HCT116 (cell line): ENCODE data around the gene QRICH1. TPM values are rescaled to one million over a fixed set of nuclear protein-coding genes. Genes with fewer than 3 reads are reported as not detected.

Experiments used
- ATAC-seq: fragments of 200-7000 bp; cut with Tn5 transposase; 2 replicates; pipeline ENCODE4 v1.9.1; 2020; ENCODE audit warnings: mild to moderate bottlenecking, moderate library complexity
- BruUV-seq: library from RNA; stranded (reverse); fragments of 400-500 nt; replicated peaks from 2 replicates; lab custom pipeline; 2021; lab: Mats Ljungman, UMichigan
- CTCF ChIA-PET: fragments of 300-600 bp; sonication (Branson Sonifier 250); formaldehyde crosslinking; loops from one replicate; lab custom pipeline; 2021; ENCODE audit warnings: antibody characterized with exemption; lab: Charles Lee
- POLR2A ChIA-PET: fragments of 300-600, 350-600 bp; sonication (Branson Sonifier 250); formaldehyde crosslinking; loops from one replicate; lab custom pipeline; 2021; ENCODE audit warnings: antibody characterized with exemption; lab: Charles Lee
- RAD21 ChIA-PET, 2 experiments: fragments of 300-600 bp; sonication (Branson Sonifier 250); formaldehyde crosslinking; loops; one replicate each; lab custom pipeline; 2023; ENCODE audit warnings: low total read pairs in 2 of 2; ENCODE audit not compliant: uncharacterized antibody in 2 of 2, unreplicated experiment in 2 of 2, low non-redundant PET in 1 of 2; lab: Charles Lee
- DNase-seq: peaks from one replicate; pipeline ENCODE4 v3.0.0-alpha.2; 2010; ENCODE audit warnings: low read depth, low spot score
- H2AFZ ChIP-seq: fragments of 200-600 bp; shearing (Covaris generic), sonication (generic); 2 replicates; pipeline ENCODE4 v1.6.1; 2017; ENCODE audit warnings: low read depth, mixed run types, mixed read lengths, antibody characterized with exemption, low read length; ENCODE audit not compliant: poor library complexity, severe bottlenecking
- H3K27ac ChIP-seq: 2 replicates; pipeline ENCODE4 v1.5.1; 2012; ENCODE audit warnings: low read depth, low read length
- H3K27me3 ChIP-seq: fragments of 200-600 bp; sonication (generic); 2 replicates; pipeline ENCODE4 v1.6.1; 2016; ENCODE audit warnings: mixed run types, low read length, mixed read lengths; ENCODE audit not compliant: insufficient read depth
- H3K36me3 ChIP-seq, 2 experiments: fragments of 200-500 bp in 1 of 2; fragments of 200-600 bp in 1 of 2; sonication (Bioruptor generic) in 1 of 2; sonication (generic) in 1 of 2; 2 replicates each; pipeline versions ENCODE4 v1.5.1 to v1.6.1; 2014 to 2016; ENCODE audit warnings: low read length in 2 of 2, inconsistent platforms in 1 of 2, mixed read lengths in 1 of 2, mixed run types in 1 of 2; ENCODE audit not compliant: insufficient read depth in 2 of 2, control insufficient read depth in 1 of 2
- H3K4me1 ChIP-seq, 2 experiments: fragments of 200-600 bp in 1 of 2; sonication (generic) in 1 of 2; 2 replicates each; pipeline versions ENCODE4 v1.5.1 to v1.6.1; 2012 to 2017; ENCODE audit warnings: low read length in 2 of 2, inconsistent platforms in 1 of 2, mild to moderate bottlenecking in 1 of 2, mixed read lengths in 1 of 2, mixed run types in 1 of 2, moderate library complexity in 1 of 2; ENCODE audit not compliant: insufficient read depth in 2 of 2, control insufficient read depth in 1 of 2
- H3K4me2 ChIP-seq: fragments of 200-600 bp; sonication (generic); 2 replicates; pipeline ENCODE4 v1.6.1; 2017; ENCODE audit warnings: mixed run types, low read length, mixed read lengths
- H3K4me3 ChIP-seq, 2 experiments: fragments of 200-600 bp in 1 of 2; sonication (generic) in 1 of 2; replicated peaks in 1 of 2; 2 replicates each; pipeline ENCODE4 v1.5.1; 2011 to 2016; ENCODE audit warnings: low read length in 2 of 2, control low read depth in 1 of 2, low read depth in 1 of 2, mild to moderate bottlenecking in 1 of 2, mixed read lengths in 1 of 2, mixed run types in 1 of 2
- H3K79me2 ChIP-seq: fragments of 200-600 bp; sonication (generic); 2 replicates; pipeline ENCODE4 v1.6.1; 2017; ENCODE audit warnings: mild to moderate bottlenecking, mixed run types, low read length, moderate library complexity, mixed read lengths; ENCODE audit not compliant: insufficient read depth
- H3K9ac ChIP-seq: fragments of 200-600 bp; sonication (generic); 2 replicates; pipeline ENCODE4 v1.6.1; 2016; ENCODE audit warnings: low read length, mixed read lengths
- H3K9me2 ChIP-seq: fragments of 200-600 bp; sonication (generic), shearing (Covaris generic); 2 replicates; pipeline ENCODE4 v1.6.1; 2017; ENCODE audit warnings: mixed run types, mild to moderate bottlenecking, moderate library complexity; ENCODE audit not compliant: insufficient read depth
- H3K9me3 ChIP-seq, 2 experiments: fragments of 200-500 bp in 1 of 2; fragments of 200-600 bp in 1 of 2; sonication (Bioruptor generic) in 1 of 2; sonication (generic) in 1 of 2; 2 replicates each; pipeline ENCODE4 v1.6.1; 2014 to 2017; ENCODE audit warnings: low read length in 2 of 2, mixed read lengths in 2 of 2, inconsistent platforms in 1 of 2, low read depth in 1 of 2, mild to moderate bottlenecking in 1 of 2, mixed run types in 1 of 2, moderate library complexity in 1 of 2; ENCODE audit not compliant: control insufficient read depth in 1 of 2, insufficient read depth in 1 of 2
- H4K20me1 ChIP-seq: fragments of 200-600 bp; sonication (generic), shearing (Covaris generic); 2 replicates; pipeline ENCODE4 v1.6.1; 2017; ENCODE audit warnings: mixed run types, mild to moderate bottlenecking, moderate library complexity; ENCODE audit not compliant: insufficient read depth
- CBX3 ChIP-seq: IDR thresholded peaks from 2 replicates; pipeline ENCODE4 v1.6.1; 2012; ENCODE audit warnings: low read depth
- EGR1 ChIP-seq: IDR thresholded peaks from 2 replicates; pipeline ENCODE4 v1.6.1; 2012; ENCODE audit warnings: low read depth
- EZH2 ChIP-seq: fragments of 200-600 bp; sonication (generic); IDR thresholded peaks from 2 replicates; pipeline ENCODE4 v1.6.1; 2017; ENCODE audit warnings: antibody characterized with exemption, mixed run types
- EZH2phosphoT487 ChIP-seq: fragments of 200-600 bp; IDR thresholded peaks from 2 replicates; pipeline ENCODE4 v1.6.1; 2018; ENCODE audit warnings: antibody characterized with exemption, borderline replicate concordance
- JUND ChIP-seq: IDR thresholded peaks from 2 replicates; pipeline ENCODE4 v1.6.1; 2012
- POLR2A ChIP-seq: IDR thresholded peaks from 2 replicates; pipeline ENCODE4 v1.7.0; 2011; ENCODE audit warnings: borderline replicate concordance; ENCODE audit not compliant: insufficient read depth, insufficient read length; ENCODE audit errors: extremely low read depth
- RAD21 ChIP-seq: IDR thresholded peaks from 2 replicates; pipeline ENCODE4 v1.6.1; 2012; ENCODE audit warnings: low read depth, mild to moderate bottlenecking
- SP1 ChIP-seq: IDR thresholded peaks from 2 replicates; pipeline ENCODE4 v1.6.1; 2012; ENCODE audit warnings: low read depth
- SRF ChIP-seq: IDR thresholded peaks from 2 replicates; pipeline ENCODE4 v1.6.1; 2012; ENCODE audit warnings: low read depth
- ZFX ChIP-seq: fragments of 450-650 bp; IDR thresholded peaks from 2 replicates; pipeline ENCODE4 v1.6.1; 2017
- ZNF274 ChIP-seq: fragments of 200-500 bp; sonication (Bioruptor generic); IDR thresholded peaks from 2 replicates; pipeline ENCODE4 v1.6.1; 2014; ENCODE audit warnings: mild to moderate bottlenecking, low read depth, low read length, inconsistent platforms
- intact Hi-C: fragments of 100-400 bp; cut with micrococcal nuclease; formaldehyde crosslinking; loops from 2 replicates; pipeline ENCODE4 v1.10.0; 2022
- total RNA-seq: library from RNA; stranded (reverse); gene quantifications from one replicate; pipeline ENCODE4 v1.2.1, GENCODE V29; 2021; ENCODE audit not compliant: unreplicated experiment
- TF ChIP-seq, protein P1 (sequence below), 3 experiments: fragments of 200-600 bp in 1 of 3; sonication (generic) in 1 of 3; IDR thresholded peaks in 2 of 3; conservative IDR thresholded peaks in 1 of 3; 2 replicates each; pipeline ENCODE4 v1.5.1; 2012 to 2017; ENCODE audit warnings: low read depth in 2 of 3, low read length in 2 of 3, antibody characterized with exemption in 1 of 3, borderline replicate concordance in 1 of 3, control low read depth in 1 of 3, mild to moderate bottlenecking in 1 of 3, mixed read lengths in 1 of 3, mixed run types in 1 of 3, moderate library complexity in 1 of 3; ENCODE audit not compliant: insufficient read depth in 1 of 3
- TF ChIP-seq, protein P2 (sequence below): IDR thresholded peaks from 2 replicates; pipeline ENCODE4 v1.6.1; 2012
- TF ChIP-seq, protein P3 (sequence below): IDR thresholded peaks from 2 replicates; pipeline ENCODE4 v1.6.1; 2012; ENCODE audit warnings: low read depth

The QRICH1 gene
- total RNA-seq, 1 experiment from 2014 or later: 105 TPM

DNA sequence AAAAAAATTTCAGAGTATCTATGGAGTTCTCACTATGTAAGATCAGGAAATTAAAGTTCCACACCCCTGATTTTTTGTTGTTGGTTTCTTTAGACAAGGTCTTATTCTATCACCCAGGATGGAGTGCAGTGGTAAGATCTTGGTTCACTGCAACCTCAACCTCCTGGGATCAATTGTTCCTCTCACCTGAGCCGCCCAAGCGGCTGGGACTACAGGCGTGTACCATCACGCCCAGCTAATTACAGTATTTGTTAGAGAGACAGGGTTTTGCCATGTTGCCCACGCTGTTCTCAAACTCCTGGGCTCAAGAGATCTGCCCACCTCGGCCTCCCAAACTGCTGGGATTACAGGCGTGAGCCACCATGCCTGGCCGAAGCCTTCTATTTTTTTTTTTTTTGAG is 12.4 kb downstream of the QRICH1 start:
- POLR2A ChIA-PET: no interaction called here
- ATAC-seq (no peak), DNase-seq (no peak)
- Histone ChIP-seq H3K4me1 (no peaks in the 10 kb centered on the region), H3K4me2 (no peak overlapping the region), H3K27ac (no peak overlapping the region), H3K4me3 (no peak overlapping the region), H3K36me3 (peaks cover 5 to 12% of the 10 kb centered on the region in 2 experiments; a peak in 3 of 4 replicates), H4K20me1 (peaks cover 6% of the 10 kb centered on the region; the same call in 1 of the 2 replicates), H3K9me3 (no peaks in the 10 kb centered on the region), H3K9me2 (no peaks in the 10 kb centered on the region), H2AFZ (no peak overlapping the region), H3K79me2 (peaks cover 96% of the 10 kb centered on the region), H3K27me3 (no peaks in the 10 kb centered on the region), H3K9ac (no peak overlapping the region)
- CTCF ChIA-PET: no interaction called here
- RAD21 ChIA-PET: no interaction called here
- no TSS peak for BruUV-seq
- intact Hi-C loops: no loop called here
- no peak for TF ChIP-seq EGR1
- no peak for TF ChIP-seq JUND
- TF ChIP-seq EZH2: no peak
- no peak for TF ChIP-seq ZFX
- TF ChIP-seq, protein P1, sequence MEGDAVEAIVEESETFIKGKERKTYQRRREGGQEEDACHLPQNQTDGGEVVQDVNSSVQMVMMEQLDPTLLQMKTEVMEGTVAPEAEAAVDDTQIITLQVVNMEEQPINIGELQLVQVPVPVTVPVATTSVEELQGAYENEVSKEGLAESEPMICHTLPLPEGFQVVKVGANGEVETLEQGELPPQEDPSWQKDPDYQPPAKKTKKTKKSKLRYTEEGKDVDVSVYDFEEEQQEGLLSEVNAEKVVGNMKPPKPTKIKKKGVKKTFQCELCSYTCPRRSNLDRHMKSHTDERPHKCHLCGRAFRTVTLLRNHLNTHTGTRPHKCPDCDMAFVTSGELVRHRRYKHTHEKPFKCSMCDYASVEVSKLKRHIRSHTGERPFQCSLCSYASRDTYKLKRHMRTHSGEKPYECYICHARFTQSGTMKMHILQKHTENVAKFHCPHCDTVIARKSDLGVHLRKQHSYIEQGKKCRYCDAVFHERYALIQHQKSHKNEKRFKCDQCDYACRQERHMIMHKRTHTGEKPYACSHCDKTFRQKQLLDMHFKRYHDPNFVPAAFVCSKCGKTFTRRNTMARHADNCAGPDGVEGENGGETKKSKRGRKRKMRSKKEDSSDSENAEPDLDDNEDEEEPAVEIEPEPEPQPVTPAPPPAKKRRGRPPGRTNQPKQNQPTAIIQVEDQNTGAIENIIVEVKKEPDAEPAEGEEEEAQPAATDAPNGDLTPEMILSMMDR (IDR thresholded peaks at IDR 0.05 in 2 of 3, conservative IDR thresholded peaks at IDR 0.05 in 1 of 3; ENCODE audit: borderline replicate concordance in 1 of 3, insufficient read depth in 1 of 3, low read depth in 2 of 3, low read length in 2 of 3): no peak
- no peak for TF ChIP-seq POLR2A
- TF ChIP-seq, protein P2, sequence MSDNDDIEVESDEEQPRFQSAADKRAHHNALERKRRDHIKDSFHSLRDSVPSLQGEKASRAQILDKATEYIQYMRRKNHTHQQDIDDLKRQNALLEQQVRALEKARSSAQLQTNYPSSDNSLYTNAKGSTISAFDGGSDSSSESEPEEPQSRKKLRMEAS: no peak
- TF ChIP-seq SRF: no peak

DNA sequence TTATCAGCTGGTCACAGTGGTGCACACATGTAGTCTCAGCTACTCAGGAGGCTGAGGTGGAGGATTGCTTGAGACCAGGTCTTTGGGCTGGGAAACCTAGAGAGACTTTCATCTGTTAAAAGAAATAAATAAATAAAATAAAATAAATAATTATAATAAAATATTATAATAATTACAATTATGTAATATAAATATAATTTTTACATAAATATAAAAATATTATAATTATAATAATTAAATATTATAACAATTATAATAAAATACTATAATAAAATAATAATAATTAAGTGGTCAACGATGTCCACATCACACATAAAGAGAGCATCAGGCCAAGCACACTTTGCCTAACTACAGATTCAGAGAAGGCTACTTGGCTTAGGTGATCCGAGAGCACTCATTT is 14.6 kb downstream of the QRICH1 start:
- Histone ChIP-seq H3K27ac (no peak overlapping the region), H3K36me3 (peaks cover 24 to 27% of the 10 kb centered on the region in 2 experiments; a peak in 3 of 4 replicates), H3K9me2 (no peaks in the 10 kb centered on the region), H4K20me1 (peaks cover 6% of the 10 kb centered on the region; the same call in 1 of the 2 replicates), H3K4me3 (no peak overlapping the region), H2AFZ (no peak overlapping the region), H3K9me3 (no peaks in the 10 kb centered on the region), H3K4me1 (no peaks in the 10 kb centered on the region), H3K27me3 (no peaks in the 10 kb centered on the region), H3K9ac (no peak overlapping the region), H3K79me2 (peaks cover 95% of the 10 kb centered on the region), H3K4me2 (no peak overlapping the region)
- RAD21 ChIA-PET: no interaction called here
- ATAC-seq (no peak), DNase-seq (no peak)
- intact Hi-C loops: no loop called here
- TF ChIP-seq JUND: no peak
- TF ChIP-seq, protein P3, sequence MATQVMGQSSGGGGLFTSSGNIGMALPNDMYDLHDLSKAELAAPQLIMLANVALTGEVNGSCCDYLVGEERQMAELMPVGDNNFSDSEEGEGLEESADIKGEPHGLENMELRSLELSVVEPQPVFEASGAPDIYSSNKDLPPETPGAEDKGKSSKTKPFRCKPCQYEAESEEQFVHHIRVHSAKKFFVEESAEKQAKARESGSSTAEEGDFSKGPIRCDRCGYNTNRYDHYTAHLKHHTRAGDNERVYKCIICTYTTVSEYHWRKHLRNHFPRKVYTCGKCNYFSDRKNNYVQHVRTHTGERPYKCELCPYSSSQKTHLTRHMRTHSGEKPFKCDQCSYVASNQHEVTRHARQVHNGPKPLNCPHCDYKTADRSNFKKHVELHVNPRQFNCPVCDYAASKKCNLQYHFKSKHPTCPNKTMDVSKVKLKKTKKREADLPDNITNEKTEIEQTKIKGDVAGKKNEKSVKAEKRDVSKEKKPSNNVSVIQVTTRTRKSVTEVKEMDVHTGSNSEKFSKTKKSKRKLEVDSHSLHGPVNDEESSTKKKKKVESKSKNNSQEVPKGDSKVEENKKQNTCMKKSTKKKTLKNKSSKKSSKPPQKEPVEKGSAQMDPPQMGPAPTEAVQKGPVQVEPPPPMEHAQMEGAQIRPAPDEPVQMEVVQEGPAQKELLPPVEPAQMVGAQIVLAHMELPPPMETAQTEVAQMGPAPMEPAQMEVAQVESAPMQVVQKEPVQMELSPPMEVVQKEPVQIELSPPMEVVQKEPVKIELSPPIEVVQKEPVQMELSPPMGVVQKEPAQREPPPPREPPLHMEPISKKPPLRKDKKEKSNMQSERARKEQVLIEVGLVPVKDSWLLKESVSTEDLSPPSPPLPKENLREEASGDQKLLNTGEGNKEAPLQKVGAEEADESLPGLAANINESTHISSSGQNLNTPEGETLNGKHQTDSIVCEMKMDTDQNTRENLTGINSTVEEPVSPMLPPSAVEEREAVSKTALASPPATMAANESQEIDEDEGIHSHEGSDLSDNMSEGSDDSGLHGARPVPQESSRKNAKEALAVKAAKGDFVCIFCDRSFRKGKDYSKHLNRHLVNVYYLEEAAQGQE: no peak
- TF ChIP-seq EZH2phosphoT487: no peak
- no peak for TF ChIP-seq ZNF274
- TF ChIP-seq CBX3: no peak
- TF ChIP-seq, protein P2: no peak
- TF ChIP-seq SP1: no peak
- TF ChIP-seq RAD21: no peak
- CTCF ChIA-PET: no interaction called here
- no TSS peak for BruUV-seq
- POLR2A ChIA-PET: interaction anchor here (1.1 to 1.9 kb wide), 2 partner anchors 14 to 17 kb away, joined by 5 to 8 read pairs; no protein-coding TSS in a partner anchor
